Cardiac fibroblast (primary cell): ENCODE data around the gene ZNF473.
"Not testable (repeated sequence)": the region's sequence is repeated elsewhere in the genome, so short reads cannot be mapped to it uniquely, and the experiment has no call there.

Source experiments
- DNase-seq, 2 donors: peaks; one replicate each; pipeline versions ENCODE4 v3.0.0 to v3.0.0-alpha.2; 2010; ENCODE audit warnings: low read depth in 2 of 2
- H3K4me3 ChIP-seq, 2 donors: replicated peaks in 1 of 2; 1 replicate in 1 of 2; 2 replicates in 1 of 2; pipeline ENCODE4 v1.5.1; 2011; ENCODE audit warnings: low read depth in 2 of 2, low read length in 2 of 2, mild to moderate bottlenecking in 2 of 2, moderate library complexity in 1 of 2
- TF ChIP-seq, protein P1 (sequence below): IDR thresholded peaks from one replicate; pipeline ENCODE4 v1.5.1; 2011; ENCODE audit warnings: low read depth, mild to moderate bottlenecking, low read length, inconsistent platforms

ZNF473 gene

DNA sequence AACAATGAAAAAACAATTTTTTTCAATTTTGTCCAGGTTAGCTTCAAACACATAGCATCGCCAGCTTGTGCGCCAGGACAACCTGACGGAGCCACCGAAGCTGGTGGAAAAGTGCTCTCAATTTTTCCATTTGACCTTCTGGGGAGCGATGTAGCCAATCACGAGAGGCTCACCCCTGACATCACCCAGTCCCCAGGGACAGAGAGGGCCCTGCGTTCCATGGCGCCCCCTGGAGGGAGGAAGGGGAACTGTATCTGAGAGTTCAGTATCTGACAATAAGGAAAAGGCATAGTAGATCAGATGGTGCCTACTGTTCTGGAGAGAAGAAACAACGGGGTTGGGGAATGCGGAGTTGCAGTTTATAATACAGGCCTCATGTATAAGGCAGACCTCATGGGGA is 64.9 kb downstream of the ZNF473 start:
- H3K4me3 ChIP-seq, DNase-seq: not testable (repeated sequence)
- TF ChIP-seq, protein P1, sequence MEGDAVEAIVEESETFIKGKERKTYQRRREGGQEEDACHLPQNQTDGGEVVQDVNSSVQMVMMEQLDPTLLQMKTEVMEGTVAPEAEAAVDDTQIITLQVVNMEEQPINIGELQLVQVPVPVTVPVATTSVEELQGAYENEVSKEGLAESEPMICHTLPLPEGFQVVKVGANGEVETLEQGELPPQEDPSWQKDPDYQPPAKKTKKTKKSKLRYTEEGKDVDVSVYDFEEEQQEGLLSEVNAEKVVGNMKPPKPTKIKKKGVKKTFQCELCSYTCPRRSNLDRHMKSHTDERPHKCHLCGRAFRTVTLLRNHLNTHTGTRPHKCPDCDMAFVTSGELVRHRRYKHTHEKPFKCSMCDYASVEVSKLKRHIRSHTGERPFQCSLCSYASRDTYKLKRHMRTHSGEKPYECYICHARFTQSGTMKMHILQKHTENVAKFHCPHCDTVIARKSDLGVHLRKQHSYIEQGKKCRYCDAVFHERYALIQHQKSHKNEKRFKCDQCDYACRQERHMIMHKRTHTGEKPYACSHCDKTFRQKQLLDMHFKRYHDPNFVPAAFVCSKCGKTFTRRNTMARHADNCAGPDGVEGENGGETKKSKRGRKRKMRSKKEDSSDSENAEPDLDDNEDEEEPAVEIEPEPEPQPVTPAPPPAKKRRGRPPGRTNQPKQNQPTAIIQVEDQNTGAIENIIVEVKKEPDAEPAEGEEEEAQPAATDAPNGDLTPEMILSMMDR = peak; percentile 33

- not testable (repeated sequence) for DNase-seq, H3K4me3 ChIP-seq
Measured at GRCh38 chr19:50091786-50092185, 66.0 kb downstream of the ZNF473 start.

DNA sequence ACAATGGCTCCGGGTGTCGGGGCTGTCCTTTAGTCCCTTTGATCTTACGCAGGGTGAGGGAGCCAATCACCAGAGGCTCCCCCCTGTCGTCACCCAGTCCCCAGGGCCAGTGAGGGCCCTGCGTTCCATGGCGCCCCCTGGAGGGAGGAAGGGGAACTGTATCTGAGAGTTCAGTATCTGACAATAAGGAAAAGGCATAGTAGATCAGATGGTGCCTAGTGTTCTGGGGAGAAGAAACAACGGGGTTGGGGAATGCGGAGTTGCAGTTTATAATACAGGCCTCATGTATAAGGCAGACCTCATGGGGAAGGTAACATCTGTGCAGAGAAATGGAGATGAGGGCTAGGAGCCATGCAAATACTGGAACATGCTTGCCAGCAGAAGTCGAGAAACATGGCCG is 66.8 kb downstream of the ZNF473 start:
- not testable (repeated sequence) for DNase-seq, H3K4me3 ChIP-seq

- not testable (repeated sequence) for DNase-seq, H3K4me3 ChIP-seq
Measured at GRCh38 chr19:50097884-50098283, 72.1 kb downstream of the ZNF473 start.

- not testable (repeated sequence) for DNase-seq, H3K4me3 ChIP-seq
Measured at GRCh38 chr19:50098892-50099291, 73.1 kb downstream of the ZNF473 start.

- not testable (repeated sequence) for DNase-seq, H3K4me3 ChIP-seq
Measured at GRCh38 chr19:50099696-50100095, 73.9 kb downstream of the ZNF473 start.

DNA sequence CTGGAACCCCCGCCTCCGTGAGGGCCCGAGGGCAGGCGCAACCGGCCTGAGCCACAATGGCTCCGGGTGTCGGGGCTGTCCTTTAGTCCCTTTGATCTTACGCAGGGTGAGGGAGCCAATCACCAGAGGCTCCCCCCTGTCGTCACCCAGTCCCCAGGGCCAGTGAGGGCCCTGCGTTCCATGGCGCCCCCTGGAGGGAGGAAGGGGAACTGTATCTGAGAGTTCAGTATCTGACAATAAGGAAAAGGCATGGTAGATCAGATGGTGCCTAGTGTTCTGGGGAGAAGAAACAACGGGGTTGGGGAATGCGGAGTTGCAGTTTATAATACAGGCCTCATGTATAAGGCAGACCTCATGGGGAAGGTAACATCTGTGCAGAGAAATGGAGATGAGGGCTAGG is 75.1 kb downstream of the ZNF473 start:
- DNase-seq = not testable (repeated sequence)

More for the DNA sequence above, 75.1 kb downstream of the ZNF473 start:
- H3K4me3 ChIP-seq = not testable (repeated sequence)
